GM21619 (cell line): ENCODE measurements around the gene LIPI.
A peak's percentile ranks its signal among the peaks of the same experiment; 100 is the strongest.
"Not testable (repeated sequence)": the region's sequence is repeated elsewhere in the genome, so short reads cannot be mapped to it uniquely, and the experiment has no call there.

ENCODE experiments used
- ATAC-seq: cut with Tn5 transposase; IDR thresholded peaks from one replicate; pipeline ENCODE4 v1.9.1; 2021; ENCODE audit not compliant: unreplicated experiment

LIPI gene

DNA sequence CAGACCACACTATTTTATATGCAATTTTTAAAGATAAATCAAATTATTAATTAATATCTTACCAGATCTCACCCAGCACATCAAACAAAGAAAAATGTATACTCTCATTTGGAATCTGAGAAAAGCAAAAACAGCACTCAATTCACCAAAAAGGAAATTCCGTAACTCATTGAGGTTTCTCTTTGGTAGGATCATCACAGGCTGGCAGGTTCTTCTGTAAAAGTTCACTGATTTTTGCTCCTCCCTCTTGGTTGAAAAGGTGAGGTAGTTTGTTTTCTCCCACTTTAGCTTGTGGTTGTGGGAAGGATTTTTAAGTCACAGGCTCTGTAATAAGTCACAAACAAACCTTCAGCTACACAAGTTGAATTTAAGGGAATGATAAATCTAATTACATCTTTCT lies at the start of gene LIPI:
Gene LIPI, minus strand, starts transcription at position 218 of the 400 bp plus-strand sequence. Its CDS starts 110 bp downstream, at position 108.
- no peak for ATAC-seq

DNA sequence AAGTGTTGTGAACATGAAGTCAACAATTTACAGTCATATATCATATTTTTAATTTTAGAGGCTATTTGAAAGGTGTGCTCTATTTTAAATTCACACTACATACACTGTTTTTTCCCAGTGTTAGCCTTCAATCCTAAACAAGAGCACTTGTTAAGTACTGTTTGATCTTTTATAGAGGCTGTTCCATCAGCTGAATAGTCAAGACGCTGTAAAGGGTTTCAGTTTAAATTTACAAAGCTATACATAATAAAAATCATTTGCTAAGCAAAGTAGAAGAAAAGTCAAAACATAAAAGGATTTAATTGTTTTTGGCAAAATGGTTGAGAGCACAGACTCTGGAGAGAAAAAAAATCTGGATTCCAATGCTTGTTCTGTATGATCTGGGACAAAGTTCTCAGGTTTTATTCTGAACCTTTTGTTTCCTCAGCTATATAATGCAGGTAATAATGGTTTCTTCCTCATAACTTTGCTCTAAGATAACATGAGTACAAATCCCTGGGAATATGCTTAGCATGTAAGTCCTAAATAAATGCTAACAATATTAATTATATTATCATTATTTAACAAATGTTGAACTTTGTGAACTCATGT lies 49.5 kb upstream of the LIPI start:
- no peak for ATAC-seq

DNA sequence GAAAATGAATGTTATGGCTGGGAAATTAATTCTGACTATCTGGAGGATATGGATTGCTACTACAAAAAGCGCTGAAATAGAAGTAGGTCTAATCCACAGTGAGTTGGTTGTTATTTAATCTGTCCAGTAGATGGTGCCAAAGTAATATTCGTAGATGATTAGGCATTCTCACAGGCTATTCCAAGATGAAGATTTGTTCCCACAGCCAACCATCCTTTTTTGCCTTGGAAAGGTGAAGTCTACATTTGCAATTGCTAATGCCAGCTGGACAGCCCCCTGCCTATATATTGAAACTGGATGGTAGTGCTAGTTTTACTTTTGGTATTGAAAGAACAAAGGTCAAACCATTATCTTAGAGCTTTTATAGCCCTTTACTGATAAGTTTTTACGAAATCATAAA lies 49.0 kb upstream of the LIPI start:
- ATAC-seq, result peak; percentile 78

DNA sequence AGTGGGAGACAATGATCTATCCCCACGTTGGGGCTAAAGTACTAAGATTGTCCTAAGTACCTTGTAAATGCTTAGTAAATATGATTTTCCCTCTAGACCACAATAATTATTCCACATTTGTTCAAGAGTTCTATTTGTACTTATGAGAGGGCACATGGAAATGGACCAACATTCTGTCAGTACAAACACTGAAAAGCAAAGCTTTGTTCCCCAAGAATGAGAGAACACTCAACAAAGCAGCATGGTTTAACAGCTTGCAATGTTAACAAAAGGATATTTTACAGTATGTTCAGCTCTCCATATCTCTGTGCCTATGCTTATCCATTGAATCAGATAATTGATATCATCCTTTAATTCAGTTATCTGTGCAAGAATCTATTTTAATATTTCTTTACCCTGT lies 40.6 kb upstream of the LIPI start:
- ATAC-seq, result no peak

DNA sequence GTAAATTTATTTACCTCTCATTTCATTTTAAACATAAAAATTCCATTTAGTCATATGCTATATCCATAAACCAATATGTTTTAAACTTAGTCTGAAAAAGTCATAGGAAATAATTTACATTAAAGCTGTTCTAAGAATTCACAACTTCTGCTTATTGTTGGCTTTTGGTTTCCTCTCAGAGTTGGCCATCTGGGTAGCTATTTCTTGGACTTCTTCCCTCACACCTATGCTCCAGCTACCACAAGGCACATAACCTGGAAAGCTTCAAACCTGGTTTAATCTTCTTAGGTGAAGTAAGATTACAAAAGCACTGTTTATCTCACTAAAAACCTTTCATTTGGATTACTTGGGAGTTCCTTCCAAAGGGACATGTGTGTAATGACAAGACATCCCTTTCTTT lies 35.0 kb upstream of the LIPI start:
- no peak for ATAC-seq

DNA sequence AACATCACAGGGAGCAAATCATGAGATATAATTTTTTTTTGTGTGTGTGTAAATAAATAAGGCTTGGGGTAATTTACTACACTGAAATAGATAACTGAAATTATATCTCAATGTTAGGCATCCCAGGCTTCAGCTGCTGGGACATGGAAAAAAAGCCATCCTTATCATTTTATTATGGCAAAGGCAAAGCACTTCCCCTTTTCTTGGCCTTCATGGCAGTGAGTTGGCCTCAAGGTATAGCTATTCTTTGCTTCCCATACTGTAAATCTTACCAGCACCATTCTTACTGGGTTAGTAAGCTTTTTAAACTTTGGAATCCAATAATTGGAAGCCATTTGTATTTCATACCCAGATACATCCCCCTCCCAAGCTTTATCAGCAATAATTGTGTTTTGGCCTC lies 34.2 kb upstream of the LIPI start:
- ATAC-seq, result no peak

DNA sequence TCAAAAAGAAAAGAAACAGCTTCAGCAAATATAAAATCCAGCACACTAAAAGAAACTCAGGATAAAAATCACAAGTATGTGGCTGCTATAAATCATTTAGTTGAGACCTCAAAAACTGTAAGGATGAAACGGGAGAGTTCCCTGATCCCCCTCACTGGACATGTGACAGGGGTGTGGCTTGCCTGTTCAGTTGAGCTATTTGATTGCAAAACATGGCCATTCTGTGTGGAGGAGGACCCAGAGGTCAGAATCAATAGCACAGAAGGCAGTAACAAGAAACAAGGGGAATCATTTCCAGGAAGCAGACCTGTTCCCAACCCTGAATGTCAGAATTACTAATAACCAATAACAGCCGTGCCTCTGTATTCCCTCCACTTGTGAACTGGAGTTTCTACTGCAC lies 33.1 kb upstream of the LIPI start:
- ATAC-seq, result no peak

DNA sequence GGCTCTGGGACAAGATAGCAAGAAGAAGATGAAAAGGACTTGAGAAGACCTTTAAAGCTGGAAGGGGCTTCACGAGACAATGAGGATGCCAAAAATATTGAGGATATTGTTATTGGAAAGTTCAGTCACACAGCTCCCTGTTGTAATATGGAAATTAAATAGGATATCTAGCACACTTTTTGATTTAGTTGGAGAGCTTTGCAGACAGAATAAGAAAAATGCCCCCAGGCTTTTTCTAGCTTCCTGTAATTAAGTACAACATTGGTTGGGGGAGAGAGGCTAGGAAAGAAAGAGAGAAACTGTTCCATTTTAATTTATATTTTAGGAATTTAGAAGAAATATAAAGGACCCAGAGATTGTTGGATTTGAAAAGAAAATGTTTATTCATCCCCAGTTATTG lies 32.7 kb upstream of the LIPI start:
- no peak for ATAC-seq

DNA sequence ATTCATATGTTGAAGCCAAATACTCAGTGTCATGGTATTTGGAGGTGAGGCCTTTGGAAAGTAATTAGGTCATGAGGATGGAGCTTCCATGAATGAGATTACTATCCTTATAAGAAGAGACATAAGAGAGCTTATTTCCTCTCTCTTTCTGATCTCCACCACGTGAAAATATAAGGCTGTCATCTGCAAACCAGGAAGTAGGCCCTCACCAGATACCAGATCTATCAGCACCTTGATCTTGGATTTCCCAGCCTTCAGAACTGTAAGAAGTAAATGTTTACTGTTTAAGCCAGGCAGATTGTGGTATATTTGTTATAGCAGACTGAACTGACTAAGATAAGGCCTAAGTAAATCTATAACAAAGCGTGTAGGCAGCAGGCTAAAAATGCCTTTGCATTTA lies 30.5 kb upstream of the LIPI start:
- no peak for ATAC-seq

DNA sequence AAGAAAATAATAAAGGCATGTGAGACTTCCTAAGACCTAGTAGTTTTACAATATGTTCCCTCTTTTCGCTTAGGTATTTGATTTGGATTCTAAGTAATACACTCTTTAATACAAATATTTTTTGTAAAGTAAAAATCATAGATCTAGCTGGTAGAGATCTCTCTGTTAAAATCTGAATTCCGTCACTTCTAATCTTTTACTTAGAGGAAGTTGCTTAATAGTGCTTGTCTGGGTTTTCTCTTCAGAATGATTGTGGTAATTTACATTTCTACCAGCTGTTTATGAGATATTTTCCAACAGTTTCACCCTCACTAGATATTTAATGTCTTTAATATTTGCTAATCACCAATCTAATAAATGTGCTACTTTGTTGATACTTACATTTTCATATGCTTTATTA lies 28.5 kb upstream of the LIPI start:
- no peak for ATAC-seq

DNA sequence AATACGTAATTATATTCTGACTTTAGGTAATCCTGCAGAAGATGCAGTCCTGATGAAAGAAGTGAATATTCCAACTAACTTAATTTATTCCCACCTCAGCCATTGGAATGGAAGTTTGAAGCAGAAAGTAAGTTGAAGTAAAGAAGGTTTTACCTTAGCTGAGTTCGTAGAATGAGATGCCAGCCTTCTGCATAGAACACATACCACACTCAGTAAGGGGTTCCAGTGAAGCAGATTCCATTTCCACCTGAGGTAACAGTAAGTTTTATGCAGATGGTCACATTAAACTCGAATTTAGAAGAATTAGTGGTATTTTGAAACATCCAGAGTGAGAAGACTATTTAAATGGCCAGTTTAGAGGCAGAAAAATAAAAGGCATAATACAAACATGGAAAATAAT lies 25.4 kb upstream of the LIPI start:
- no peak for ATAC-seq

DNA sequence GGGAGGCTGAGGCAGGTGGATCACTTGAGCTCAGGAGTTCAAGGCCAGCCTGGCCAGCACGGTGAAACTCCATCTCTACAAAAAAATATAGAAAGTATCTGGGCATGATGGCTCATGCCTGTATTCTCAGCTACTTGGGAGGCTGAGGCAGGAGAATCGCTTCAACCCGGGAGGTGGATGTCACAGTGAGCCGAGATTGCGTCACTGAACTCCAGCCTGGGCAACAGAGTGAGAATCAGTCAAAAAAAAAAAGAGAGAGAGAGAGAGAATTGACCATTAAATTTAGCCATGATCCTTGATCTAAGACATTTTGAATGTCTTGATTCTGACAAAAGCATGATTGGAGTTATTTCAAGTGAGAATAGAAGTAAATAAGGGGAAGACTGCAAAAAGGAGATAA lies 24.3 kb upstream of the LIPI start:
- ATAC-seq, result no peak

DNA sequence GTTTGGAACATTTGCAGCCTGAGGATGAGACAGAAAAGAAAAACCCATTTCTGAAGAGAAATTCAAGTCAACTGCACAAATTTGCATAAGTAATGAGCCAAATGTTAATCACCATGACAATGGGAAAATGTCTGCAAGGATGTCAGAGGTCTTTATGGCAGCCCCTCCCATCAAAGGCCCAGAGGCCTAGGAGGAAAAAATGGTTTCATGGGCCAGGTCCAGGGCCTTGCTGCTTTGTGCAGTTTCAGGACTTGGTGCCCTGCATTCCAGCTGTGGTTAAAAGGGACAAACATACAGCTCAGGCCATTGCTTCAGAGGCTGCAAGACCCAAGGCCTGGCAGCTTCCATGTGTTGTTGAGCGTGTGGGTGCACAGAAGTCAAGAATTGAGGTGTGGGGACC lies 18.6 kb upstream of the LIPI start:
- no peak for ATAC-seq

DNA sequence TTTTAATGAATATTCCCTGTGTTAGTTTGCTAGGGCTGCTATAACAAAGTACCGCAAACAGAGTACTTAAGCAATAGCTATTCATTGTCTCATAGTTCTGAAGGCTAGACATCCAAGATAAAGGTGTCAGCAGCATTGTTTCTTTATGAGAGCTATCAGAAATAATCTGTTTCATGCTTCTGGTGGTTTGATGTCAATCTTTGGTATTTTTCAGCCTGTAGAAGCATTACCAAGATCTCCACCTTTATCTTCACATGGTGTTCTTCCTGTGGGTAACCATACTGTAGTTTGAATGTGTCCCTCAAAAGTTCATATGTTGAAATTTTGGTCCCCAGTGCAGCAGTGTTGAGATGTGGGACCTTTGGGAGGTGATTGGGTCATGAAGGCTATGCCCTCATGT lies 12.6 kb upstream of the LIPI start:
- no peak for ATAC-seq

DNA sequence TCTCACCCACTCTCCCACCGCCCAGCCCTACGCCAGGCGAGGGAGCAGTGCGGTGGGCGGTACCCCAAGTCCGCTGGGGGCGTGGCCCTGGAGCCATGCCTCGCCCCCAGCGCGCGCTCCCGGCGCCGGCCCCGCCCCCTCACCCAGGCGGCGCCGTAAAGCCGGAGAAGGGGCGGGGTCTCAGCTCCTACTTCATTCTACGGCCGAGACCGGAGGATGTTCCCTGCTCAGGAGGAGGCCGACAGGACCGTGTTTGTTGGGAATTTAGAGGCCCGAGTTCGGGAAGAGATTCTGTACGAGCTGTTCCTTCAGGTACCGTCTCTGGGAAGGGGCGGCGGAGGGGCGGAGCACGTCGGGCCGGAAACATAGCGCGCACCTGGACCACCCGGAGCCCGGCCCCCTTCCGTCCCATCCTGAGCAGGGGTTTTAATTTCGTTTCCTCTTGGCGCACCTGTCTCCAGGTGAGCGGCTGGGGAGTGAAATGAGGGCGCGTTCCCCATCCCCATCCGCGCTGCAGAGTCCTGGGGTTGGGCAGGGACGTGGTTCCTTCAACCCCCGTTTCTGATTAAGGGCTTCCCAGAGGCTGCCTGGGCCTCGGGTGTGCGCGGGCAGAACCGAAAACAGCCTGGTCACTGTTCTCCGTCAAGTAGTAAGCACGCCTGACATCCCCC lies 5.4 kb upstream of the LIPI start, which contains the start of gene RBM11:
Gene RBM11, plus strand, starts transcription at position 187 of the 671 bp plus-strand sequence. Its CDS starts 30 bp downstream, at position 217.
- peak; percentile 93 for ATAC-seq

DNA sequence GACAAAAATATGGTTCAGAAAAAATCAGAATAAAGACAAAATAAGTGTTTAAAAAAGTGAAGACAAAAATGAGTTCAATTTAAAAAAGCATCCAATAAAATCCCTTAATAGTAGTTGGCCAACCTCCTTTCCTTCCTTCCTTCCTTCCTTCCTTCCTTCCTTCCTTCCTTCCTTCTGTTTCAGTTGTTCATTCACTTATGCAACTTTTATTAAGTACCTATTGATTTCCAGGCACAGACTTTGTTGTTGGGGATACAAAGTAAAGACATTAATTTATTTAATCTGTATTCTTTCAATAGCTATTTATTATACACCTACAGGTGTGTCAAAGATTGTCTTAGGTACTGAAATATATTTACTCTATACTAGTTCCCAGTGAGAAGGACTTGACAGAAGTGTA lies 2.4 kb upstream of the LIPI start:
- no peak for ATAC-seq

DNA sequence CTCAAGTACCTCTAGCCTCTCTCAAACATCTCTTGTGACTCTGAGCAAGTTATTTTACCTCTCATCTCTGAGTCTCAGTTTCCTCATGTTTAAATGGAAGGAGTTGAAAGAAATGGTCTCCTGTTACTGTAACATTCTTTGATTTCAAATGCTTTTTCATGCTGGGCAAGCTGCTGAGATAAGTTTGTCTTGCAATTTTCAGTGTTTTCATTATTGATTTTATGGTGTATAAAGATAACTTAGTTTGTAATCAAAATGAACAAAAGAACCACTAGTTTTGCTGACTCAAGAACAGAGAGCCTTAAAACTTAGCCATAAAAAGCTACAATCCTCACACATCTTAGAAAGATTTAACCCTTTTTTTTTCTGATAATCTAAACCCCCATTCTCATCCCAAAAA lies 4.5 kb downstream of the LIPI start:
- no peak for ATAC-seq

DNA sequence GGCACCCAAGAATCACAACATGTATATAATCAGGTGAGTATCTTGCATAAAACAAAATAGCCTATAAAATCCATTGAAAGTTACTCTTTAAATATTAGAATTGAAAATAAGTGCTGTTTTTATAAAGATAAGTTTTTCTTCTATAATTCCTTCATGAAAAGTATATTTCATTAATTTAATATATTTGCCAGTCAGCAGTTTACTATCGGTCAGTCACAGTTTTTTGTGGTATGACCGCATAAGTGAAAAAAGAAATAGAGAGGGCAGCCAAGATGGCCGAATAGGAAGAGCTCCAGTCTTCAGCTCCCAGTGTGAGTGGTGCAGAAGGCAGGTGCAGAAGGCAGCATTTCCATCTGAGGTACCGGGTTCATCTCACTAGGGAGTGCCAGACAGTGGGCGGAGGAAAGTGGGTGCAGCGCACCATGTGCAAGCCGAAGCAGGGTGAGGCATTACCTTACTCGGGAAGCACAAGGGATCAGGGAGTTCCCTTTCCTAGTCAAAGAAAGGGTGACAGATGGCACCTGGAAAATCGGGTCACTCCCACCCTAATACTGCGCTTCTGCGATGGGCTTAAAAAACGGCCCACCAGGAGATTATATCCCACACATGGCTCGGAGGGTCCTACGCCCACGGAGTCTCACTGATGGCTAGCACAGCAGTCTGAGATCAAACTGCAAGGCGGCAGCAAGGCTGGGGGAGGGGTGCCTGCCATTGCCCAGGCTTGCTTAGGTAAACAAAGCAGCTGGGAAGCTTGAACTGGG lies 44.1 kb downstream of the LIPI start:
- ATAC-seq, result not testable (repeated sequence)

DNA sequence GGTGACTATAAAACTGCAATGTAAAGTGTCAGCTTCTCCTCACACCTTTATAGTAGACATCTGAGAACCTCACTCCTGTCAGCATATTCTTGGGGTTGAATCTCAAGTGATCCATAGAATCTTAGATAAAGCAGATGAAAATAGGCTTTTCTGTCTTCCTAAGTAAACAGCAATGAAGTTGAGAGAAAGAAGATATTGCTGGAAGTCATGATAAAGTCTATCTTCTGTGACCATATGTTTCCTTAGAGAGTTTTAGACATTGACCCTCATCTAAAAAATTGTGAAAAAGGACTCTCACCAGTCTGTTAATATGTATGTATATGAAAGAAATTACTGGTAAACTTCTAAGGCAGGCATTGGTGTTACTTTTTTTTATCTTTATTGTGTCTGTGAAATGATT lies 66.8 kb downstream of the LIPI start:
- ATAC-seq, result no peak

DNA sequence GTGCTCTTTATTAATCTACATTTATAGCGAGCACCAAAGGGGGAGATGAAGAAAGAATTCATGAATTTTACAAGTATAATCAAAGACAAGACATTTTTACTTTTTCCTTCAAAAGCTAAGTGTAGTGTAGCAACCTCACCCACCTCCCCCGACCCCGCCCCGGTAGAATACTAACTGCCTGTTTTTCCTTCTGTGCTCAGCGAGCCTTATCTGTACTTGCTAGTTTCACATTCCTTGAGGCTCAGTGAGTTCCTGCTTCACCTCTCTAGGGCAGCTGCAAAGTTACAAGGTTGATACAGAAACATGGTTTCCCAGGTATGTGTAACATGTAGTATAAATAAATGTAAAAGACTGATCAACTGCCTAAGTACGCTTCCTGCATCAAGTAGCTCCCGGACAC lies 86.5 kb downstream of the LIPI start:
- no peak for ATAC-seq

DNA sequence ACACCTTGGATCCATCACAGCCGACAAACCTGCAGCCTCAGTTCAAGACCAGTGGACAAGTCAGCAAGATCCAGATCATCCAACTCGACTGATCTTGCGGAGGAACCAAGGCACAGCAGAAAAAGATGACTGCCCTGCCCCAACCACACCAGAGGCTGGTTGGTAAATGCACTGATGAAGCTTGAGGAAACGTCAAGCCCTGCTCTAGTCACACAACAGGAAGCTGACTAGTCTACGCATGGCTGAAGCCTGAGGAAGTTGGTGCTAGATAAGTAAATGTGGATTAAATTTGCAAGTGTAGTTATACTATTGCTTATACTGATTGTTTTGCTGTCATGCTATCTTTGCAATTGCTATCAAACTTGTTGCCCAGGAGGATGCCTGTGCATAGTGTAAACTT lies 89.0 kb downstream of the LIPI start:
- no peak for ATAC-seq

DNA sequence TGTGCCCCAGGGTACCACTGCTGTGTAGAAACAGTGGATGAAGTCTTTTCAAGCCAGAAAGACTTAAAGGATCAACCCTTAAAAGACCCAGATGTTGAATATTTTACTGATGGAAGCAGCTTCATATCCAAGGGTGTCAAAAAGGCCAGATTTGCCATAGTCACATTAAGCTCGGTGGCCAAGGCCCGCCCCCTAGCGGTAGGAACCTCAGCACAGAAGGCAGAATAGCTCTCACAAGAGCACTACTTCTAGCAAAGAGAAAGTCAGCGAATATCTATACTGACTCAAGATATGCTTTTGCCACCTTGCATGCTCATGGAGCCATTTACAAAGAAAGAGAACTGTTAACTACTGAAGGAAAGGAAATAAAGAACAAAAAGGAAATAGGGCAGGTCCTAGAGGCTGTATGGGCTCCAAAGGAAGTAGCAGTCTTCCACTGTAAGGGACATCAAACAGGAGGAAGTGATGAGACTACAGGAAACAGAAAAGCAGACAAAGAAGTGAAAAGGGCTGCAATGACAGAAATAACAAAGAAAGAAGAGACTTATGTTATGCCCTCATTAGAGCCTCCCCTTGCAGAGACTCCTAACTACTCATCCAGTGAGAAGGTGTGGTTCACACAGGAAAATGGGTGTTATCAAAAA lies 90.5 kb downstream of the LIPI start:
- no peak for ATAC-seq
